HepG2 (cell line): ENCODE measurements around the gene PLOD2. TPM values are rescaled to one million over a fixed set of nuclear protein-coding genes. Genes with fewer than 3 reads are reported as not detected.

Experiments used
- GATA4 ChIP-seq: sonication (generic); IDR thresholded peaks from 2 replicates; pipeline ENCODE4 v1.6.1; 2016; ENCODE audit warnings: antibody characterized with exemption, low read depth, borderline replicate concordance
- IKZF4 ChIP-seq: sonication (generic); formaldehyde crosslinking; IDR thresholded peaks from 2 replicates; pipeline ENCODE4 v1.5.1; 2020; ENCODE audit warnings: borderline replicate concordance, mild to moderate bottlenecking, low read depth, missing genetic modification reagents; ENCODE audit errors: not compliant biosample characterization
- KLF11 ChIP-seq: IDR thresholded peaks from 2 replicates; pipeline ENCODE4 v1.6.1; 2016; ENCODE audit warnings: missing compliant biosample characterization
- MXD4 ChIP-seq: IDR thresholded peaks from 2 replicates; pipeline ENCODE4 v1.6.1; 2016; ENCODE audit warnings: mild to moderate bottlenecking, missing biosample characterization, missing genetic modification reagents
- NR3C1 ChIP-seq: sonication (generic); formaldehyde crosslinking; IDR thresholded peaks from 2 replicates; pipeline ENCODE4 v1.4.0; 2020; ENCODE audit warnings: missing genetic modification reagents
- RNF2 ChIP-seq: fragments of 450-650 bp; conservative IDR thresholded peaks from 2 replicates; pipeline ENCODE4 v1.6.1; 2016; ENCODE audit warnings: low read depth
- SPEN ChIP-seq: sonication (generic); formaldehyde crosslinking; IDR thresholded peaks from 2 replicates; pipeline ENCODE4 v1.5.1; 2020; ENCODE audit warnings: low read depth, mild to moderate bottlenecking, missing genetic modification reagents
- SYNCRIP ChIP-seq: fragments of 200-400 bp; formaldehyde crosslinking; IDR thresholded peaks from 2 replicates; pipeline ENCODE4 v1.6.1; 2018; ENCODE audit warnings: mild to moderate bottlenecking, low read depth, low read length; ENCODE audit not compliant: insufficient read depth
- ZNF136 ChIP-seq: sonication (generic); formaldehyde crosslinking; IDR thresholded peaks from 2 replicates; pipeline ENCODE4 v1.8.1; 2022; ENCODE audit warnings: low read depth, mild to moderate bottlenecking, moderate library complexity, missing genetic modification reagents
- ZNF484 ChIP-seq: sonication (generic); formaldehyde crosslinking; IDR thresholded peaks from 2 replicates; pipeline ENCODE4 v1.5.1; 2020; ENCODE audit warnings: mild to moderate bottlenecking, low read depth, missing genetic modification reagents, borderline replicate concordance
- ZNF572 ChIP-seq: sonication (generic); formaldehyde crosslinking; IDR thresholded peaks from 2 replicates; pipeline ENCODE4 v1.5.1; 2020; ENCODE audit warnings: mild to moderate bottlenecking, missing genetic modification reagents
- polyA plus RNA-seq, 8 experiments: library from polyadenylated mRNA; depleted of rRNA in 3 of 8; stranded (reverse) in 7 of 8; unstranded in 1 of 8; fragments of >200 nt; fragmentation: Illumina TruSeq in 4 of 8; extraction: Trizol in 4 of 8; gene quantifications; 2 replicates each; pipeline versions ENCODE4 v1.2.1 to v1.2.3, GENCODE V29; 2011 to 2016; ENCODE audit warnings: low read depth in 4 of 8, missing spikeins in 1 of 8, mixed read lengths in 1 of 8; ENCODE audit not compliant: insufficient read depth in 1 of 8
- total RNA-seq, 5 experiments: library from RNA; depleted of rRNA; stranded (reverse); fragments of >200 nt; fragmentation: Illumina TruSeq; extraction: Trizol; gene quantifications; 2 replicates each; pipeline ENCODE4 v1.2.3, GENCODE V29; 2016; ENCODE audit warnings: low read depth in 1 of 5
- TF ChIP-seq, protein P1 (sequence below), 2 experiments: sonication (generic) in 1 of 2; formaldehyde crosslinking in 1 of 2; IDR thresholded peaks; 2 replicates each; pipeline versions ENCODE4 v1.6.1 to v1.9.0; 2014 to 2022; ENCODE audit warnings: antibody characterized with exemption in 1 of 2, borderline replicate concordance in 1 of 2, inconsistent platforms in 1 of 2, low read depth in 1 of 2, missing genetic modification reagents in 1 of 2
- TF ChIP-seq, protein P2 (sequence below): sonication (generic); formaldehyde crosslinking; IDR thresholded peaks from 2 replicates; pipeline ENCODE4 v1.5.1; 2020; ENCODE audit warnings: mild to moderate bottlenecking, missing genetic modification reagents, moderate library complexity
- TF ChIP-seq, protein P3 (sequence below): sonication (generic); formaldehyde crosslinking; IDR thresholded peaks from 2 replicates; pipeline ENCODE4 v1.4.0; 2020; ENCODE audit warnings: missing genetic modification reagents
- TF ChIP-seq, protein P4 (sequence below): sonication (generic); formaldehyde crosslinking; conservative IDR thresholded peaks from 2 replicates; pipeline ENCODE4 v1.5.0; 2020; ENCODE audit warnings: missing genetic modification reagents

Gene PLOD2
- total and polyA plus RNA-seq, 2 of the 13 experiments (the other 11 are each of a cell fraction or from before 2014, with no cell fraction given), result 107 to 161 TPM

DNA sequence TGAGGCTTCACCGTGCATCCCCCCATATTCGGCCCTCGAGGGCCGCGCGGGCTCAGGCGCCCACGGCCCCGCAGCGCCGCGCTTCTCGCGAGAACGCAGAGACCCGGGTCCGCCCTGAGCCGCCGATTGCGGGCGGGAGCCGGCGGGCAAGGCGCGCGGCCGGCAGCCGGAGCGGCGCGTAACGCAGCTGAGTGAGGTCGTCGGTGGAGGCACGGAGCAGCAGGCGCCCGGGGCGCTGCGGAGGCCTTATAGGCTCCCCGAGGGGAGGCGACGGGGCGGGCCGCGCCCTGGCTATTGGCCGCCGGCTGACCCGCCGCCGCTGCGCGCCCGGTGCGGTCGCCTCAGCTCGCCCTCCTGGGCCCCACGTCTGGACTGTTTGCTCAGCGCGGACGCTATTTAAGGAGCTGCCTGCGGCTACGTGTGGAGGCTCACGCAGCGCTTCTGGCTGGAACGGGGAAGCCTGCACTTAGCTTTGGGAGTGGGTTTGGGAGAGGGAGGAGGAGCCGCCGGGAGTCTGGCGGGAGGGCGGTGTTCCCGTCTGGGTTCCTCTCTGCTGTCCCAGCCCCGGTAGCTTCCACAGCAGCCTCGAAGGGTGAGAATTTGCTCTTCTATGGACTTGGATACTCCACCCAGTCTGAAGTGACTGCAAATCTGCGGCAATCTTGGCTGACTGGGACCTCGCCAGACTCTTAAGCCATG lies at the start of gene PLOD2 (continued):
- TF ChIP-seq, protein P1, sequence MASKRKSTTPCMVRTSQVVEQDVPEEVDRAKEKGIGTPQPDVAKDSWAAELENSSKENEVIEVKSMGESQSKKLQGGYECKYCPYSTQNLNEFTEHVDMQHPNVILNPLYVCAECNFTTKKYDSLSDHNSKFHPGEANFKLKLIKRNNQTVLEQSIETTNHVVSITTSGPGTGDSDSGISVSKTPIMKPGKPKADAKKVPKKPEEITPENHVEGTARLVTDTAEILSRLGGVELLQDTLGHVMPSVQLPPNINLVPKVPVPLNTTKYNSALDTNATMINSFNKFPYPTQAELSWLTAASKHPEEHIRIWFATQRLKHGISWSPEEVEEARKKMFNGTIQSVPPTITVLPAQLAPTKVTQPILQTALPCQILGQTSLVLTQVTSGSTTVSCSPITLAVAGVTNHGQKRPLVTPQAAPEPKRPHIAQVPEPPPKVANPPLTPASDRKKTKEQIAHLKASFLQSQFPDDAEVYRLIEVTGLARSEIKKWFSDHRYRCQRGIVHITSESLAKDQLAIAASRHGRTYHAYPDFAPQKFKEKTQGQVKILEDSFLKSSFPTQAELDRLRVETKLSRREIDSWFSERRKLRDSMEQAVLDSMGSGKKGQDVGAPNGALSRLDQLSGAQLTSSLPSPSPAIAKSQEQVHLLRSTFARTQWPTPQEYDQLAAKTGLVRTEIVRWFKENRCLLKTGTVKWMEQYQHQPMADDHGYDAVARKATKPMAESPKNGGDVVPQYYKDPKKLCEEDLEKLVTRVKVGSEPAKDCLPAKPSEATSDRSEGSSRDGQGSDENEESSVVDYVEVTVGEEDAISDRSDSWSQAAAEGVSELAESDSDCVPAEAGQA (IDR thresholded peaks at IDR 0.05; ENCODE audit: low read depth), result peak; percentile 45; the same call in 1 of the 2 replicates
- TF ChIP-seq, protein P1 (CRISPR knock-in tag; IDR thresholded peaks at IDR 0.05; ENCODE audit: borderline replicate concordance), result peak; percentile 78; the same call in 1 of the 2 replicates
- TF ChIP-seq, protein P2, sequence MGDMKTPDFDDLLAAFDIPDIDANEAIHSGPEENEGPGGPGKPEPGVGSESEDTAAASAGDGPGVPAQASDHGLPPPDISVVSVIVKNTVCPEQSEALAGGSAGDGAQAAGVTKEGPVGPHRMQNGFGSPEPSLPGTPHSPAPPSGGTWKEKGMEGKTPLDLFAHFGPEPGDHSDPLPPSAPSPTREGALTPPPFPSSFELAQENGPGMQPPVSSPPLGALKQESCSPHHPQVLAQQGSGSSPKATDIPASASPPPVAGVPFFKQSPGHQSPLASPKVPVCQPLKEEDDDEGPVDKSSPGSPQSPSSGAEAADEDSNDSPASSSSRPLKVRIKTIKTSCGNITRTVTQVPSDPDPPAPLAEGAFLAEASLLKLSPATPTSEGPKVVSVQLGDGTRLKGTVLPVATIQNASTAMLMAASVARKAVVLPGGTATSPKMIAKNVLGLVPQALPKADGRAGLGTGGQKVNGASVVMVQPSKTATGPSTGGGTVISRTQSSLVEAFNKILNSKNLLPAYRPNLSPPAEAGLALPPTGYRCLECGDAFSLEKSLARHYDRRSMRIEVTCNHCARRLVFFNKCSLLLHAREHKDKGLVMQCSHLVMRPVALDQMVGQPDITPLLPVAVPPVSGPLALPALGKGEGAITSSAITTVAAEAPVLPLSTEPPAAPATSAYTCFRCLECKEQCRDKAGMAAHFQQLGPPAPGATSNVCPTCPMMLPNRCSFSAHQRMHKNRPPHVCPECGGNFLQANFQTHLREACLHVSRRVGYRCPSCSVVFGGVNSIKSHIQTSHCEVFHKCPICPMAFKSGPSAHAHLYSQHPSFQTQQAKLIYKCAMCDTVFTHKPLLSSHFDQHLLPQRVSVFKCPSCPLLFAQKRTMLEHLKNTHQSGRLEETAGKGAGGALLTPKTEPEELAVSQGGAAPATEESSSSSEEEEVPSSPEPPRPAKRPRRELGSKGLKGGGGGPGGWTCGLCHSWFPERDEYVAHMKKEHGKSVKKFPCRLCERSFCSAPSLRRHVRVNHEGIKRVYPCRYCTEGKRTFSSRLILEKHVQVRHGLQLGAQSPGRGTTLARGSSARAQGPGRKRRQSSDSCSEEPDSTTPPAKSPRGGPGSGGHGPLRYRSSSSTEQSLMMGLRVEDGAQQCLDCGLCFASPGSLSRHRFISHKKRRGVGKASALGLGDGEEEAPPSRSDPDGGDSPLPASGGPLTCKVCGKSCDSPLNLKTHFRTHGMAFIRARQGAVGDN (CRISPR knock-in tag), result peak; percentile 95
- peak; percentile 79 for TF ChIP-seq SPEN (CRISPR knock-in tag)
- peak; percentile 67; the same call in 1 of the 2 replicates for TF ChIP-seq KLF11 (CRISPR knock-in tag)
- TF ChIP-seq, protein P3, sequence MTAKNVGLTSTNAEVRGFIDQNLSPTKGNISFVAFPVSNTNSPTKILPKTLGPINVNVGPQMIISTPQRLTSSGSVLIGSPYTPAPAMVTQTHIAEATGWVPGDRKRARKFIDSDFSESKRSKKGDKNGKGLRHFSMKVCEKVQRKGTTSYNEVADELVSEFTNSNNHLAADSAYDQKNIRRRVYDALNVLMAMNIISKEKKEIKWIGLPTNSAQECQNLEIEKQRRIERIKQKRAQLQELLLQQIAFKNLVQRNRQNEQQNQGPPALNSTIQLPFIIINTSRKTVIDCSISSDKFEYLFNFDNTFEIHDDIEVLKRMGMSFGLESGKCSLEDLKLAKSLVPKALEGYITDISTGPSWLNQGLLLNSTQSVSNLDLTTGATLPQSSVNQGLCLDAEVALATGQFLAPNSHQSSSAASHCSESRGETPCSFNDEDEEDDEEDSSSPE (CRISPR knock-in tag), result peak; percentile 80
- no peak; the same call in 1 of the 2 replicates for TF ChIP-seq RNF2
- peak; percentile 47 for TF ChIP-seq MXD4 (CRISPR knock-in tag)
- TF ChIP-seq ZNF136, result no peak
- no peak for TF ChIP-seq NR3C1 (CRISPR knock-in tag)
- peak; percentile 60; the same call in 1 of the 2 replicates for TF ChIP-seq GATA4
- 0 out of 2 replicates have a peak, but pooled peaks have one; percentile 55 for TF ChIP-seq ZNF484 (CRISPR knock-in tag)
- TF ChIP-seq, protein P4, sequence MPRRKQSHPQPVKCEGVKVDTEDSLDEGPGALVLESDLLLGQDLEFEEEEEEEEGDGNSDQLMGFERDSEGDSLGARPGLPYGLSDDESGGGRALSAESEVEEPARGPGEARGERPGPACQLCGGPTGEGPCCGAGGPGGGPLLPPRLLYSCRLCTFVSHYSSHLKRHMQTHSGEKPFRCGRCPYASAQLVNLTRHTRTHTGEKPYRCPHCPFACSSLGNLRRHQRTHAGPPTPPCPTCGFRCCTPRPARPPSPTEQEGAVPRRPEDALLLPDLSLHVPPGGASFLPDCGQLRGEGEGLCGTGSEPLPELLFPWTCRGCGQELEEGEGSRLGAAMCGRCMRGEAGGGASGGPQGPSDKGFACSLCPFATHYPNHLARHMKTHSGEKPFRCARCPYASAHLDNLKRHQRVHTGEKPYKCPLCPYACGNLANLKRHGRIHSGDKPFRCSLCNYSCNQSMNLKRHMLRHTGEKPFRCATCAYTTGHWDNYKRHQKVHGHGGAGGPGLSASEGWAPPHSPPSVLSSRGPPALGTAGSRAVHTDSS (CRISPR knock-in tag), result peak; percentile 91; the same call in 1 of the 2 replicates
- TF ChIP-seq IKZF4 (CRISPR knock-in tag), result peak; percentile 24
- no peak for TF ChIP-seq SYNCRIP
- no peak for TF ChIP-seq ZNF572 (CRISPR knock-in tag)
